Stimulated activated CD8-positive, alpha-beta memory T cell treated with anti-CD3 and anti-CD28 coated beads, Interleukin-2, amount 100 ng/mL, for 1 hour (primary cell): ENCODE measurements around the gene WASHC2C.
"Not testable (repeated sequence)": the region's sequence is repeated elsewhere in the genome, so short reads cannot be mapped to it uniquely, and the experiment has no call there.

Experiments
- DNase-seq, 2 donors: peaks; one replicate each; pipeline ENCODE4 v3.0.0-alpha.2; 2020; ENCODE audit warnings: low read depth in 2 of 2

WASHC2C gene

GRCh38 chr10:45761622-45762021, 34.6 kb downstream of the WASHC2C start:
- not testable (repeated sequence) for DNase-seq

DNA sequence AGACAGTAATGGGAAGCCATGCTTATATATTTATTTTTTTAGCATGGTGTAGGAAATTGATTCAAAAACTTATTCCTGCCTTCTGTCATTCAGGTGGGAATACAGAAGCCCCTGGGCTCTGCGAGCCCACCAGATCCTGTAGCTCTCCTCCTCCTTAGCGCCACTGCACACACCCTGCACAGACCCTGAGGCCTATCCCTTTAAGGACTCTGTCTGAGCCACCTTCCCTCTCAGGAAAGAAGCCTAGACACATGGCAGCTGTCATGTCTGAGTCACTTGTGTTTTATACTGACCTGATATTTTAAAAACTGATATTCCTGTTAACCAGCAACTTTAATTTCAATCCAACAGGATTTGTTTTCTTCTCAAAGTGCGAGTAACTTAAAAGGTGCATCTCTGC, 36.0 kb downstream of the WASHC2C start:
- DNase-seq = not testable (repeated sequence)

DNA sequence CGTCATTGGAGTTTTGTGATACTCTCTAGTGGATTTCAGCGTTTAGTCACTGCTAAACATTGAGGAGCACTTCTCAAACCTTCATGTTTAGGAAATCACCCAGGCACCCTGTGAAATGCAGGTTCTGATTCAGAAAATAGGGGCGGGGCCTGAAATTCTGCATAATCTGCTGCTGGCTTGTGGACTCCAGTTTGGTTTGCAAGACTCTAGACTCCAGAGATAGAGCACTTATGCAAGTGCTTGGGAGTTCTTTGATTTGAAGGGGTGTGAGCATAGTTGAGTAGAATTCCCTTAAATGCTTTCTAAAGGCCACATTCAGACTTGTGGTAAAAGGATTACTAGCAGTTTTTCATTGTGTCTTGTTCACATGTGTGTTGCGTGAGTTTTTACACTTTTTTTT, 41.3 kb downstream of the WASHC2C start:
- DNase-seq = not testable (repeated sequence)

GRCh38 chr10:45771757-45772461, 44.8 kb downstream of the WASHC2C start:
- not testable (repeated sequence) for DNase-seq

DNA sequence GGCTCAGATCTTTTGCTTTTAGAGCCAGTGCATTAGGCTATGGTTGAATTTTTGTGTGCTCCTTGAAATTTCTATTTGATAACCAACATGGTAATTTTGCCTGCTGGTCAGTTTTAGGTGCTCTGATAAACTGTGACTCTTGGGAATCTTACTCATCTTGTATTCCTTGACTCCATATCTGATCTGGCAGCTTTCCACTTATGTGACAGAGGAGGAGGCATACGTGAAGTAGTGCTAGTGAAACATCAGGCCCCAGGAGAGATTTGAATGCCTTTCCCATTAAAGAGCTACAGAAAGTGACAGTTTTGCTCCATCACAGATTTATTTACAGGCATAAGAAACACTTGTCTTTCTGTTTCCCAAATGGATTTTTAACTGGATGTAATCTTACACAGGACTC, 59.2 kb downstream of the WASHC2C start:
- DNase-seq = not testable (repeated sequence)

DNA sequence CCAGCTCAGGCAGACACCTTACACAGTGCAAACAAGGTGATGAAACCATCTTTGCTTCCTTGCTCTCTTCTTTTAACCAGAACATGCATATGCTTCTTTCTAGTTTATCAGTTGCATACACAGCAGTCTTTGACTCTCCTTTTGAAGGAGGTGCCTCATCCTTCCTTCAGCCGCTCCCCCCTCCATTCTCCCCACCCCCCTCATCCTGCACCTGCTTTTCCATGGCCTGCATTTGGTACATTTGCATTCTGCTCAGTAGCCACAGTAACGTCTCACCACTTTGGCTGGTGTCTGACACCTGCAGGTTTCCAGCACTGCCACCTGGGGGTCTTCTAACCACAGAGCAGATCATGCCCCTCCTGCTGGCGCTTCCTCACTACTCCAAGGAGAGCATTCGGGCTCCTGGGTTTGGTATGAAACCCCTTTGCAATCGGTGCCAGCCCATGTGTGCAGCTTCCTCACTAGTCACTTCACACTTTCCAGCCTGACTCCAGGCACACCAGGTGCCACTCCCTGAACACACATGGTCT, 60.2 kb downstream of the WASHC2C start:
- not testable (repeated sequence) for DNase-seq

DNA sequence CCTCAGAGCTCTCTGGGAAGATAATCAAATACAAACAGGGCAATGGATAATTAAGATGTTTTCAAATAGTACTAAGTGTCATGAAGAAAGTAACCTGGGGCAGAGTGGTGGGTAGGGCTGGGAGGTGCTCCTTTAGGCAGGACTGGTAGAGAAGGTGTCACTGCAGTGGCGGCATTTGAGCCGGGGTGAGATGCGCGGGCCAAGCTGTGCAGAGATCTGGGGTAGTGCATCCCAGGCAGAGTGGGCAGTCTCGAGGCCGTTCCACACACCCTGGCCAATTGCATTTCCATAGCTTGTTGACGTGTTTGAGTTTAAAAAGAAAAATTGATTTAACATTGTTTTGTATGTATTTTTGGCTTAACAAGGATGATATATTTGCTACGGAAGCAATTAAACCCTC, 62.9 kb downstream of the WASHC2C start:
- not testable (repeated sequence) for DNase-seq

- not testable (repeated sequence) for DNase-seq
Observed at GRCh38 chr10:45790694-45791426, 63.8 kb downstream of the WASHC2C start.

DNA sequence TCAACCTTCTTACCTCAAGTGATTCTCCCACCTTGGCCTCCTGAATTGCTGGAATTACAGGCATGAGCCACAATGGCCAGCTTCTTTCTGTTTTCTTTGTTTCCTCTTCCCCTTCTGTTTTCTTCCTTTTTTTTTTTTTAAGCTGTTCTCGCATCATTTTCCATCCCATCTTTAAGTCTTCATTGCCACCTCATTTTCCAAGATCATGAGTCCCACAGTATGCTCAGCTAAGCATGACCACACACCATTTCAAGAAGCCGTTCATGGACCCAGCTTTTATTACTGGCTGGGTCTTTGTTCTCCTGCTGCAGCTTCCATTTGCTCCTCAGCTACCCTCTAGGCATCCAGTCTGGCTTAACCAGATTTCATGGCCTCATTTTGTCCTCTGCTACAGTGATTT, 67.7 kb downstream of the WASHC2C start:
- not testable (repeated sequence) for DNase-seq

- DNase-seq = not testable (repeated sequence)
Observed at GRCh38 chr10:45803060-45804010, 76.3 kb downstream of the WASHC2C start.

GRCh38 chr10:45804996-45805395, 77.9 kb downstream of the WASHC2C start:
- not testable (repeated sequence) for DNase-seq

DNA sequence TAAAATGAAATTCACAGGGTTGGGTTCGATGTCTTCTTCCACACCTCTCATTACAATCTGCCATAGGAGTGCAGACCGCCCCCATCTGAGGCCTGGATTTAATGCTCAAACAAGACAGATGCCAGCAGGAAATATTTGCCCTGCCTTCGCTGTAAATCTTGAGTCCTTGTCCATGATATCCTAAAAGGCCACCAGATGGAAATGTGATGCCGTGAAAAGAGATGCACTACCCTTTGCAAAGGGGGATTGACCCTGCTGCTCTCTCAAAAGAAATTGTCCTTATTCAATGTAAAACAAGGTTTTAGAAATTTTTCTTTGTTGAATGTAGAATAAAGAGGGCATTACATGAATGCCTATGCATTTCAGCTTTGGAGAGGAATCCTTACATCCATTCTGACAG, 82.8 kb downstream of the WASHC2C start:
- no peak for DNase-seq

DNA sequence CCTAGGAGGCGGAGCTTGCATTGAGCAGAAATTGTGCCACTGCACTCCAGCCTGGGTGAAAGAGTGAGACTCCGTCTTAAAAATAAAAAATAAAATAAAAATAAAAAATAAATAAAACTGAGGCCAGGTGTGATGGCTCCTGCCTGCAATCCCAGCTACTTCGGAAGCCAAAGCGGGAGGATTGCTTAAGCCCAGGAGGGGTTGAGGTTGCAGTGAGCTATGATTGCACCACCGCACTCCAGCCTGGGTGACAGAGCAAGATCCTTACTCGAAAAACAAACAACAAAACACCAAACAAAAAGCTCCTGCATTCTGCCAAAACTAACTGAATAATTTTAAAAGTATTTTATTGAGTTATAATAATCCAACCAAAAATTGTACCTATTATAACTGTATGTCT, 84.0 kb downstream of the WASHC2C start:
- no peak for DNase-seq

- not testable (repeated sequence) for DNase-seq
Observed at GRCh38 chr10:45812959-45813358, 85.9 kb downstream of the WASHC2C start.

DNA sequence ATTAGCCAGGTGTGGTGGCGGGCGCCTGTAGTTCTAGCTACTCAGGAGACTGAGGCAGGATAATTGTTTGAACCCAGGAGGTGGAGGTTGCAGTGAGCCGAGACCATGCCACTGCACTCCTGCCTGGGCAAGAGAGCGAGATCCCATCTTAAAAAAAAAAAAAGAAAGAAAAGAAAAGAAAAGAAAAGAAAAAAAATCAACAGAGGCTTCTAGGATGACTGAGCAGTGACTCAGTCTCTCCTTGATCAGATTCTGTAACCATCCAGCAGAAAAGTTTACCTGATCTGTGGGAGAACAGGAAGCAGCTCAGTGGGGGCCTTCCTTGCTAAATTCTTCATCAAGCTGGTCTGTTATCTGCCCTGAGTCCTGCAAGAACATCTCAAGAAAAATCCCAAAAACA, 87.1 kb downstream of the WASHC2C start:
- DNase-seq = not testable (repeated sequence)

GRCh38 chr10:45817130-45817859, 90.2 kb downstream of the WASHC2C start:
- DNase-seq = no peak

DNA sequence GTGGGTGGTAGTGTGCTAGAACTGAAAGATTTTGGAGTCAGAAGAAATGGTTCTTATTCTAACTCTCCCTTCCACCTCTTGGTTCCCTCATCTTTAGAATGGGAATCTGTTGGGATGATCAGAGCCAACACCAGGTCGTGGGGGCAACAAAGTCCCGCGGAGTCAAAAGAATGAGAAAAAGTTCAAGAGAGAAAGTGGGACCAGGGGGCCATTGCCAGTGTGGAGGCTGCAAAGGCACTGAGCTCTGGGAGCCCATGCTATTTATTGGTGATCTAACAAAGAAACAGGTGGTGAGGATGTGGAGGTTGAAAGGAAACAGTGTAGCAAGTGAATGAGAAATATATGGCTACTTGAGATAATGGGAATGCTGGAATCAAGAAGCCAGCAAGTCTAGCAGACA, 90.8 kb downstream of the WASHC2C start:
- DNase-seq = no peak

- DNase-seq = no peak
Observed at GRCh38 chr10:45819552-45819951, 92.5 kb downstream of the WASHC2C start.

DNA sequence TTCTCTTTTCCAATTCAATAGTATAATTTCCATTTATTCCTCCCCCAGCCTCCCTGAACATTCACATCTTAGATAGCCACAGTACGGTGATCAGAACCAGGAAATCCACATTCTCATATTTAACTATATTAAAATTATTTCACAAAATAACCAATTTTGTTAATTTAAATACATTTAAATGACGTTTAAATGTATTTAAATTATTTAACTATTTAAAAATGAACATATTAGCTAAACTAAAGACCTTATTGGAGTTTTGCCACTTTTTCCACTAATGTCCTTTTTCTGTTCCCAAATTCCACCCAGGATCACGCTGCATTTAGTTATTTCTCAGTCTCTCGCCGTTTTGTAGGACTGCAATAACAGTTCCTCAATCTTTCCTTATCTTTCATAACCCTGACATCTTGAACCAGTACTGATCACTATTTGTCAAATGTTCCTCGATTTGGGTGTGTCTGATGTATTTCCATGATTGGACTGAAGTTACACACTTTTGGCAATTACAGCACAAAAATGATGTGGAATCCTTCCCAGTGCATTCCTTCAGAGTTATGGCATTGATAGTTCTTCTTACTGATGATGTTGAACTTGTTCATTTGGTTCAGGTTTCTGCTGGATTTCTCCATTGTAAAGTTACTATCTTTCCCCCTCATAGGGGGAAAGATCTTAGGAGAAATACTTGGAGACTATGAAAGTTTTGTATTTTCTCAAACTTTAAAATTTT, 93.2 kb downstream of the WASHC2C start:
- not testable (repeated sequence) for DNase-seq

DNA sequence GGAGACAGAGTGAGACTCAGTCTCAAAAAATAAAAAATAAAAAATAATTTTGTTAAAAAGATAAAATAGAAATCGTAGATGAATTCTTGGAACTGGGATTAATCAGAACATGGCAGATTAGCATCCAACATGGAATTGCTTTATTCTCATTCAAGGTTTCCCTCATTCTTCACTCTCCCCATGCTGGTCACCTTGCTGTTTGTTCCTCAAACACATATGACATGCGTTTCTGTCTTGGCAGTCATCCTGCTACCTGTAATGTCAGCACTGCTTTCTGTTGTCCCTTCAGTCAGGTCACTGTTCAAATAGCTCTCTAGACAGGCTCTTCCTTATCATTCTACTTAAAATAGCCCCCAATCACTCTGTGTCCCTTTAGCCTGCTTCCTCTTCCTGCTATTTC, 95.9 kb downstream of the WASHC2C start:
- not testable (repeated sequence) for DNase-seq
